Stimulated activated CD8-positive, alpha-beta memory T cell treated with anti-CD3 and anti-CD28 coated beads, Interleukin-4, amount 100 ng/mL, for 24 hours (primary cell): ENCODE measurements around the gene TRPM2.

Experiments used
- DNase-seq: peaks from one replicate; pipeline ENCODE4 v3.0.0-alpha.2; 2020; ENCODE audit warnings: low read depth

Gene TRPM2

DNA sequence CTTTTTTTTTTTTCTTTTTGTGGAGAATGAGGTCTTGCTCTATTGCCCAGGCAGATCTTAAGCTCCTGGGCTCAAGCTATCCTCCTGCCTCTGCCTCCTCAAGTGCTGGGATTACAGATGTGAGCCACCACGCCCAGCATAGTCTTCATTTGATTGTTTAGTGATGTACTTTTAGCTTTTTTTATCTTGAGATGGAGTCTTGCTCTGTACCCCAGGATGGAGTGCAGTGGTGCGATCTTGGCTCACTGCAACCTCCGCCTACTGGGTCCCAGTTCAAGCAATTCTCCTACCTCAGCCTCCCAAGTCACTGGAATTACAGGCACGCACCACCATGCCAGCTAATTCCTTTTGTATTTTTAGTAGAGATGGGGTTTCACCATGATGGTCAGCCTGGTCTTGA lies 77.9 kb downstream of the TRPM2 start:
- DNase-seq = no peak

- no peak for DNase-seq
Measured at GRCh38 chr21:44432841-44433790, 79.7 kb downstream of the TRPM2 start.

GRCh38 chr21:44433791-44434567 lies 80.6 kb downstream of the TRPM2 start:
- DNase-seq = no peak

DNA sequence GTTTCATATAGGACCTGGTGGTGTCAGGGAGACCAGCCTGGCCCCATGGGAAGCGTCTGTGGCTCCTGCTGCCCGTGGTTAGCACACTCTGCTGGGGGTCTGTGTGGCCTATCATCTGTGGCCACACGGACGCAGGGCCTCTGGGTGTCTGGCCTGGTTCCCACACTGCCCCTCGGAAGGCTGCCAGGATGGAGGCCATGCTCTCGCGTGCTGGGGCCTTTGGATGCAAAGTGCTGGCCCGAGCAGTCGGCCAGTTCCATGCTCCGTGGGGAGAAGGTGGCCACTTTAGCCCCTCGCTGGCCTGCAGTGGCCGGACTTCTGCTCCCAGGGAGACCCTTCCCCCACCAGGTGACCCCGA lies 81.1 kb downstream of the TRPM2 start:
- no peak for DNase-seq

DNA sequence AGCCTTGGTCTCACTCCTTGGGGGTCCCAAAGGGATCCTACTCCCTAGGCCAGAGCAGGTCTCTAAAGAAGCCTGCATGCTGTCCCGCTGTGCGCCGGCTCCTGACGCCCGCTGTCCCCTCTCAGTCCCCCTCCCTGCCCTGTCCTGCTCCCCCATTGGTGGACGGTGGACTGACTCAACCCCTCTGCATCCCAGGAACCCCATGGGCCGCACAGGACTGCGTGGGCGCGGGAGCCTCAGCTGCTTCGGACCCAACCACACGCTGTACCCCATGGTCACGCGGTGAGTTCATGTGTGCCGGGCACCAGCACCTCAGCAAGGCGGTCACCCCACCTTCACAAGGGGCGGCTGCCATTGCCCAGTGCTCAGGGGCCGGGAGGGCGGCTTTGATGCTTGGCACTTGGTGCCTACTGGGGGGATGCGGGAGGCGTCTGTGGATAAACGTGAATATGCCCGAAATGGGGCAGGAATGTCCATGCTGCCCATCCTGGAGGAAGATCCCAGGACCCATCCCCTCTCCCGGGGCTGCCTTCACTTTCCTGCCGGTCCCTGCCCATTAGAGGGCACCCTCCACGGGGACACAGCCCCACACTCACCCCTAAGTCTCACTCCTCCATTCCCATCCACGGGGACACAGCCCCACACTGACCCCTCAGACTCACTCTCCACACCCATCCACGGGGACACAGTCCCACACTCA lies 81.7 kb downstream of the TRPM2 start:
- no peak for DNase-seq

- DNase-seq = no peak
Measured at GRCh38 chr21:44436111-44436611, 82.7 kb downstream of the TRPM2 start.

GRCh38 chr21:44436958-44437357 lies 83.5 kb downstream of the TRPM2 start:
- no peak for DNase-seq

- no peak for DNase-seq
Measured at GRCh38 chr21:44437371-44437695, 83.9 kb downstream of the TRPM2 start.

DNA sequence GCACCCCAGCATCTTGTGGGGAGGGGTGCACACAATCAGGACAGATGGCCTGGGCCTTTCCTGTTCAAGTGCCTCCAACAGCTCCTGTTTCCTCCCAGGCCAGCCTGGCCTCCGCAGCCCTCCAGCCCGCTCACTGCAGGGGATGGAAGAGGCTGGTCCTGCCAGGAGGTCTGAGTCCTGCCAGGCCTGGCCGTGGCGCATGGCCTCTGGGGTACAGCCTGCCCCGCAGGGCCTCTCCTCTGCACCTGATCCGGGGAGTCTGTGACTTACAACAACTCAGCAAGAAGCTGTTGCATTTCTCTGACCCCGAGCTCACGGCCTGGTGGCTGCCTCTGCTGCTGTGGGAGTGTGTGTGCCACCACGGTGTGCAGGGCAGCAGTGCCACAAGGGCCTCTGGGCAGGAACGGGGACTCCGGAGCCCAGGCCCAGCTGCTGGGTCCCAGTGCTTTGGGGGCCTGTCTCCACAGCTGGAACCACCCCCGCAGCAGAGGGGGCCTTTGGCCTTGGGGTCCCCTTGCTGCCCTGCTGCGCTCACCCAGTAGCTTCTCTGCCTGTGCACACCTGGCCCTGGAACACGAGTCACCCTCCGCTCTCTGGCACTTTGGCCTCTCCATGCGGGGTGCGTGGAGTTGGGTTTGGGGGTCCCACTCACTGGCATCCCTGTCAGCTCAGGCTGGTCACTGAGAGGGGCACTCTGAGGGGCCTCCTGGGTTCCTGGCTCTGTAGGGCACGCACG lies 84.4 kb downstream of the TRPM2 start:
- DNase-seq = no peak

- DNase-seq = no peak
Measured at GRCh38 chr21:44438531-44439210, 85.2 kb downstream of the TRPM2 start.

GRCh38 chr21:44439211-44439600 lies 85.8 kb downstream of the TRPM2 start:
- no peak for DNase-seq

DNA sequence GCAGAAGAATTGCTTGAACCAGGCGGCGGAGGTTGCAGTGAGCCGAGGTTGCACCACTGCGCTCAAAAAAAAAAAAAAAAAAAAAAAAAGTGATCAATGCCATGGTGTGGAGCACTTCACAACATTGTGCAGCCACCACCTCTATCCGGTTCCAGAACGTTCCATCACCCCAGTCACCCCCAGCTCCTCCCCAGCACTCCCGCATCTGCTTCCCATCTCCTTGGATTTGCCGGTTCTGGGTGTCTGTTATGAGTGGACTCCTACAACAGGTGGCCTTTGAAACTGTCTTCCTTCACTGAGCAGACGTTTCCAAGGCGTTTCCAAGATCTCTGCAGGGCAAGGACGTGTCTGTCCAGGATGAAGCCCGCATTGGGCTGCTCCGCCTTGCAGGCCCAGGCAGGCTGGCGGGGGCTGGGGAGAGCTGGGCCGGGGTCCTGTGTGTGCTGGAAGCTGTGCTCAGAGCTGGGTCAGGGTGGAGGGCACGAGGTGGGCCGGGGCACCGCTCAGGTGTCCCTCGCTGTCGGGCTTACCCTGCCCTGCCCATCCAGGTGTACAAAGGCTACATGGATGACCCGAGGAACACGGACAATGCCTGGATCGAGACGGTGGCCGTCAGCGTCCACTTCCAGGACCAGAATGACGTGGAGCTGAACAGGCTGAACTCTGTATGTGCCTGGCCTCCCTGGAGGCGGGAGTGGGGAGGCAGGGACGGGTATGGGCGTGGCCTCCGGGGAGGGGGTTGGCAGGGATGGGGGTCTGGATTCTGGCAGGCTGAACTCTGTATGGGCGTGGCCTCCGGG lies 87.0 kb downstream of the TRPM2 start:
- DNase-seq = no peak

GRCh38 chr21:44441041-44441400 lies 87.6 kb downstream of the TRPM2 start:
- DNase-seq = no peak

GRCh38 chr21:44441581-44442265 lies 88.3 kb downstream of the TRPM2 start:
- no peak for DNase-seq

DNA sequence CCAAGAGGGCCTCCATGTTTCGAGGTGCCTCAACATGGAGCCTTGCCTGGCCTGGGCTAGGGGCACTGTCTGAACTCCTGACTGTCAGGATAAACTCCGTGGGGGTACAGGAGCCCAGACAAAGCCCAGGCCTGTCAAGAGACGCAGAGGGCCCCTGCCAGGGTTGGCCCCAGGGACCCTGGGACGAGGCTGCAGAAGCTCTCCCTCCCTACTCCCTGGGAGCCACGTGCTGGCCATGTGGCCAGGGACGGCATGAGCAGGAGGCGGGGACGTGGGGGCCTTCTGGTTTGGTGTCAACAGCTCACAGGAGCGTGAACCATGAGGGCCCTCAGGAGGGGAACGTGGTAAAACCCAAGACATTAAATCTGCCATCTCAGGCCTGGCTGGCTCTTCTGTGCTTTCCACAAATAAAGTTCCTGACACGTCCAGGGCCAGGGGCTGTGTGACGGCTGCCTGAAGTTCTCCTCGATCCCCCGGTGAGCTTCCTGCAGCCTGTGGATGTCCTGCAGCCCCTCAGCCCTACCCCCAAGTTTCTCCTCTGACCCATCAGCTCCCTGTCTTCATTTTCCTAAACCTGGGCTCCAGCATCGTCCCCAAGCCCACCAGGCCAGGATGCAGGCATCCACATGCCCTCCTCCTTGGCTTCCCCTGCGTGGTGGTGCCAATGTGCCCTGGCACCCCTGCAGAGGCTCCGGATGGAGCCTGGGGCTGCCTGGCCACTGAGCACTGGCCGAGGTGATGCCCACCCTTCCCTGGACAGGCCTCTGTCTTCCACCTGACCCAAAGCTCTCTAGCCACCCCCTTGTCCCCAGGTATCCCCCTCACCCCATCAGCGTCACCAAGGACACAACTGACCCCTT lies 89.1 kb downstream of the TRPM2 start:
- no peak for DNase-seq

GRCh38 chr21:44443291-44443890 lies 90.0 kb downstream of the TRPM2 start:
- no peak for DNase-seq

DNA sequence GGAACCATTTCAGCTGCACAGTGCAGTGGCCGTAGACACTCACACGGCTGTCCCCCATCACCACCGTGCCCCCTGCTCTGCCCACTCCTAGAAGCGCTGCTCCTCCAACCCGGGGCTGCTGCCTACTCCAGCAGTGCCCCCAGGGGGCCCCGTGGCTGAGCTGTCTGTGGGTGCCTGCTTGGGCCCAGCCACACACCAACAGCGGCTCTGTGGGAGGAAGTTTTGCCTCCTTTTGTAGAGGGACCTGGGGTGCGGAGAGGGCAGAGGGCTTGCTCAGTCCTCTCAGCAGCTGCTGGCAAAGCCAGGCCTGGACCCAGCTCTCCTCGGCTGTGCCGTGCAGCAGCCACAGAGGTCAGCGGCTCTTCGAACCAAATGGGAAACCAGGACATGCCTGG lies 90.5 kb downstream of the TRPM2 start:
- no peak for DNase-seq

- no peak for DNase-seq
Measured at GRCh38 chr21:44444286-44444931, 91.0 kb downstream of the TRPM2 start.
